Peyer's patch (tissue), 4 donors: ENCODE results near the gene MRPL14. TPM values are rescaled to one million over a fixed set of nuclear protein-coding genes. Genes with fewer than 3 reads are reported as not detected.

Experiments
- DNase-seq, 3 donors: peaks; one replicate each; pipeline ENCODE4 v3.0.0-alpha.2; 2017 to 2019
- H3K27ac ChIP-seq, 4 donors: fragments of 200-600 bp; sonication (generic); one replicate each; pipeline ENCODE4 v1.5.1; 2016 to 2019
- H3K27me3 ChIP-seq, 2 donors: fragments of 200-600 bp; sonication (generic); one replicate each; pipeline ENCODE4 v1.5.1; 2019
- H3K36me3 ChIP-seq, 3 donors: fragments of 200-600 bp; sonication (generic); one replicate each; pipeline ENCODE4 v1.5.1; 2016 to 2019
- H3K4me1 ChIP-seq, 4 donors: fragments of 200-600 bp; sonication (generic); one replicate each; pipeline ENCODE4 v1.5.1; 2016 to 2019
- H3K4me3 ChIP-seq, 4 donors: fragments of 200-600 bp; sonication (generic); 1 replicate in 3 of 4; 2 replicates in 1 of 4; pipeline ENCODE4 v1.5.1; 2016 to 2019; ENCODE audit warnings: mild to moderate bottlenecking in 1 of 4
- H3K9me3 ChIP-seq, 4 donors: fragments of 200-600 bp; sonication (generic); one replicate each; pipeline ENCODE4 v1.5.1; 2016 to 2019; ENCODE audit warnings: mild to moderate bottlenecking in 1 of 4
- POLR2A ChIP-seq, 2 donors: fragments of 450-650 bp; IDR thresholded peaks; one replicate each; pipeline ENCODE4 v1.5.1; 2017; ENCODE audit warnings: antibody characterized with exemption in 2 of 2, mild to moderate bottlenecking in 2 of 2, moderate library complexity in 2 of 2
- total RNA-seq, 4 donors: library from RNA; depleted of rRNA; stranded (reverse); fragments of >200 nt; gene quantifications; one replicate each; pipeline ENCODE4 v1.1.0, GENCODE V29; 2016
- TF ChIP-seq, protein P1 (sequence below), 6 experiments: fragments of 450-650 bp in 4 of 6; fragments of 200-600 bp in 2 of 6; sonication (generic) in 1 of 6; IDR thresholded peaks; one replicate each; pipeline ENCODE4 v1.5.1; 2017 to 2019; ENCODE audit warnings: antibody characterized with exemption in 6 of 6, mild to moderate bottlenecking in 3 of 6, moderate library complexity in 1 of 6

Gene MRPL14
- total RNA-seq, 4 donors from 2014 or later: 35.5 to 51.1 (median 42.6) TPM

DNA sequence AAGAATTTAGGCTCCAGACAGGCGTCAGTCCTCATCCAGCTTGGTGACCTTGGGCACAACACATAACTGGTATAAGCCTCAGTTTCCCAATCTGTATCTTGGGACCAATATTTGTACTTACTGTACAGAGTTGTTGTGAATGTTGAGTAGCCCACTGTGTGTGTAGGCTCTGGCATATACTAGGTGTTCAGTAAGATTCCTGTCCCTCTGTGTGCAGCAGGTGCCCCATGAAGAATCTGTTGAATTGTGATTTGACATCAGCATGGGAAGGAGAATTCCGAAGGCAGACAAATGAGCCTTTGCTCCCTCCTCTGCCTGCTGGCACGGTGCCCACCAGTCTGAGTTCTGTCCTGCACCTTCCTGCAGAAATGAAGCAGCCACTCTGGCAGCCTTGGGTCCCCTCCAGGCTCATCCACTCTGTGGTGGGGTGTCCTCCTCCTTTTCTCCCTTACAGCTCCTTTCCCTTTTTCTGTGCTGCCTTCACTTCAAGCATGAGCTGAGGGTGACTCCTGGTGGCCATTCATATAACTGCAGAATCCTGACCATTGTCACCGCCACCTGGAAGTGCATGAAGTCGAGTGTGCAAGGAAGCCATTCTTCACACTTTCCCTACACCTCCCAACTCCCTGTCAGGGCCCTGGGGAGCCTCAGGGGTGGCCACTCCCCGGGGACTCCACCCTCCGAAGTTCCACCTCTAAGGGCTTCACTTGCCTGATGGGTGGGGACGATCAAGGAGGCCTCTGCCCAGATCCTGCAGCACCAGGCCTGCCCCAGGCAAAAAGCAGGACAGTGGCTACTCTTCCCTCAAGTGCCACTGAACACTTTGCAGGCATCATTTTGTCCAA lies 48.2 kb downstream of the MRPL14 start:
- H3K36me3 ChIP-seq: no peaks in the 10 kb centered on the region
- no peaks in the 10 kb centered on the region for H3K27me3 ChIP-seq
- peaks cover 0 to 33% (median 4%) of the 10 kb centered on the region in 4 donors for H3K4me1 ChIP-seq
- no peaks in the 10 kb centered on the region for H3K9me3 ChIP-seq
- peak; percentile 69 to 90 (median 72) for DNase-seq
- no peak overlapping the region for H3K27ac ChIP-seq
- no peak overlapping the region for H3K4me3 ChIP-seq
- TF ChIP-seq, protein P1, sequence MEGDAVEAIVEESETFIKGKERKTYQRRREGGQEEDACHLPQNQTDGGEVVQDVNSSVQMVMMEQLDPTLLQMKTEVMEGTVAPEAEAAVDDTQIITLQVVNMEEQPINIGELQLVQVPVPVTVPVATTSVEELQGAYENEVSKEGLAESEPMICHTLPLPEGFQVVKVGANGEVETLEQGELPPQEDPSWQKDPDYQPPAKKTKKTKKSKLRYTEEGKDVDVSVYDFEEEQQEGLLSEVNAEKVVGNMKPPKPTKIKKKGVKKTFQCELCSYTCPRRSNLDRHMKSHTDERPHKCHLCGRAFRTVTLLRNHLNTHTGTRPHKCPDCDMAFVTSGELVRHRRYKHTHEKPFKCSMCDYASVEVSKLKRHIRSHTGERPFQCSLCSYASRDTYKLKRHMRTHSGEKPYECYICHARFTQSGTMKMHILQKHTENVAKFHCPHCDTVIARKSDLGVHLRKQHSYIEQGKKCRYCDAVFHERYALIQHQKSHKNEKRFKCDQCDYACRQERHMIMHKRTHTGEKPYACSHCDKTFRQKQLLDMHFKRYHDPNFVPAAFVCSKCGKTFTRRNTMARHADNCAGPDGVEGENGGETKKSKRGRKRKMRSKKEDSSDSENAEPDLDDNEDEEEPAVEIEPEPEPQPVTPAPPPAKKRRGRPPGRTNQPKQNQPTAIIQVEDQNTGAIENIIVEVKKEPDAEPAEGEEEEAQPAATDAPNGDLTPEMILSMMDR (IDR thresholded peaks at IDR 0.05): peak; percentile 85 to 98 (median 94)
- TF ChIP-seq POLR2A (IDR thresholded peaks at IDR 0.05): no peak

DNA sequence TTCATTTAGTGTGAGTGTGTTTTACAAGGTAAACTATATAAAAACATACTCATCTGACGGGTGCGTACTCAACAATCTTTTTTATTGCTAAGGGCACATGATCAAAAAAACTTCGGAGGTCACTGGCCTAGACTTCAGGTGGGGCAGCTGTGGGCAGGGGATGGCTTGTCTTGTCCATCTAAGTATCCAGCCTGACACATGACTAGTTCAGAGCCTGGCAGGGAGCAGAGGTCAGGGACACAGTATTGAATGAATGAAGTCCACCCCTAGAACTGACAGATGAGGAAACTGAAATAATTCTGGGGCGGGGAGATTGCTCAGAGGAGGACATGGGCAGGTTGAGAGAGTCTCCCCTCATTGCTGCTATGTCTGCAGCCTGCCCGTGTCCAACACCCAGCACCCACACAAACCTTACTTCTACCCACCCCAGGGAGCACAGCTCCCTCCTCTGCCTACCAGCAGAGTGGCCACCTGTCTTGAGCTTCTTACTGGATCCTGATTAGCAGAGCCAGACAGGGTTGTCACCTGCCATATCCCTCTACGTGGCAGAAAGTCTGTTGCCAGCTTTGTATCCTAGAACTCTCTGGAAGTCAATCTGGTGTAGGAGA lies 48.9 kb downstream of the MRPL14 start:
- Histone ChIP-seq H3K27me3 (no peaks in the 10 kb centered on the region), H3K4me1 (peaks cover 0 to 40% (median 11%) of the 10 kb centered on the region in 4 donors), H3K27ac (no peak overlapping the region), H3K36me3 (no peaks in the 10 kb centered on the region), H3K4me3 (no peak overlapping the region), H3K9me3 (no peaks in the 10 kb centered on the region)
- no peak for DNase-seq
- TF ChIP-seq POLR2A (IDR thresholded peaks at IDR 0.05): no peak
- TF ChIP-seq, protein P1 (IDR thresholded peaks at IDR 0.05): no peak

DNA sequence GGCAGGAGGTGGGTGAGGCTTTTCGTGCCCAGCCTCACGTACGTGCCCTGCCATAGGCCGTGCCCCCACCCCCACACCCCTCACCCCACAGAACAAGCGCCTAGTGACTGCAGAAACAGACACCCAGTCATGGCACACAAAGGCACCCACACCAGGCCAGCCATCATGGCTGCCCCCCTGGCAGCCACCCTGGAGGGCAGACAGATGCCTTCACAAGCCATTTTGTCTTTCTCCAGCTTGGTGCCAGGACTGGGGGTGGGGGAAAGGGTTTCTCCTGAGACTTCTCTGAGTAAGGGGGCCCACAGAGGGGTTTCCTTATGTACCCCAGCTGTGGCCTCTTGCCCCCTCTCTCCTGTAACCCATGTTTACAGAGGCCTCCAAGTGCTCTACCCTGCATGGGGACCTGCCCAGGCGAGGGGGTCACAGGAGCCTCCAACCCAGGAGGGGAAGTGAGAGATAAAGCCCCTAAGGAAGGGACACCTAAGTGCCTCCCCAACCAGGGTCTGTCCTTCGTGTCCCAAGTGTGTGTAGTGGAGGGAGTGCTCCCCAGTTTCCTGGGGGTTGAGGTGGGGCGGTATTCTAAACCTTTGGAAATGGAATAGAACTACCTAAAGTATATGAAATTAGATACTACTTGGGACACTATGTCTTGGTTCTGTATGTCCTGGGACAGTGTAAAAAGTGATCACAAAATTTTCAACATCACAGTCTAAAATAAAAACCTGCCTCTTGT lies 49.9 kb downstream of the MRPL14 start:
- Histone ChIP-seq H3K4me3 (no peak overlapping the region), H3K36me3 (no peaks in the 10 kb centered on the region), H3K27me3 (no peaks in the 10 kb centered on the region), H3K27ac (no peak overlapping the region), H3K4me1 (peaks cover 0 to 47% (median 11%) of the 10 kb centered on the region in 4 donors), H3K9me3 (no peaks in the 10 kb centered on the region)
- DNase-seq: no peak
- TF ChIP-seq, protein P1 (IDR thresholded peaks at IDR 0.05): no peak
- TF ChIP-seq POLR2A (IDR thresholded peaks at IDR 0.05): no peak

DNA sequence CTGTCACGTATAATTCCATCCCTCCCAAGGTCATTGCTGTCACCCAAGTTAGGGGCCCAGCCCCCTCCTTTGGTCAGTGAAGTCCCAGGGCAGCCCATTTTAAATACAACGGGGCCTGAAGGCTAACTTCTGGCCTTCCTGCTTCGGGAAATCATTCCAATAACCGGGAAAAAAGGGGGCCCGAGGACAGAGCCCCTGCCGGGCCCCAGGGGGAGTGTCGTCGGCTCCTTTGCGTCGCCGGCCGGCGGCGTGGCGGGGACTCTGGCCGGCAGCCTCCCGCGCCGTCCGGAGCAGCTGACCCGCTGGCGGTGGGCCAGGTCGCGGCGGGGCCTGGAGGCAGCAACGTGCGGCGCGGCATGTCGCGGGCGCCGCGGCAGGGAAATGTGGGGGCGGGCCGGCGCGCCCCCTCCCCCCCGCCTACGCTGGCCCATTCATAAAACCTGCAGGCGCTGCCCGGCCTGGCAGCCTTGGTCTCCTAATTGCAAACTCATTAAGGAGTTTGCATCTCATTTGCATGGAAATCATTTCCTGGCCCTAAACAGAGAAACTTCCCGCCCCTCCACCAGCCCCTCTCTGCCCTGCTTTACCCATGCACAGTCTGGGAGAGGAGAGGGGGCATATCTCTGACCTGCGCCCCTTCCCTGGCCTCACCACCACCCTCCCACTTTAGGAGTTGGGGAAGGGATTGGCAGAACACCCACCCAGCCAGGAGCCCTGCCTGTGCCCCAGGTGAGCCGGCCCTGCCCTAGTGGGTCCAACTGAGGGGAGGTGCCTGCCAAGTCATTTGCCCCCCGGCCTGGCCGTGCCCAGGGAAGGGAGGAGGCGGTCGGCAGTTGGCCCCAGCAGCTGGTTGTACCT lies 50.7 kb downstream of the MRPL14 start:
- no peaks in the 10 kb centered on the region for H3K36me3 ChIP-seq
- H3K27me3 ChIP-seq: no peaks in the 10 kb centered on the region
- H3K4me3 ChIP-seq: peak overlapping the region in 2 of 4 donors; percentile 8 to 36
- TF ChIP-seq, protein P1 (IDR thresholded peaks at IDR 0.05): no peak
- TF ChIP-seq POLR2A (IDR thresholded peaks at IDR 0.05): no peak
- H3K27ac ChIP-seq: no peak overlapping the region
- peak in 2 of 3 donors; percentile 58 to 70 for DNase-seq
- peaks cover 0 to 47% (median 11%) of the 10 kb centered on the region in 4 donors for H3K4me1 ChIP-seq
- H3K9me3 ChIP-seq: no peaks in the 10 kb centered on the region
